Measurements from ENCODE around the gene TIGIT. TPM values are rescaled to one million over a fixed set of nuclear protein-coding genes. Genes with fewer than 3 reads are reported as not detected.

Gene TIGIT
- total and polyA plus RNA-seq, 10 of the 15 experiments (the other 5 are each of a cell fraction or from before 2014, with no cell fraction given), result 0.08 to 4.7 (median 0.94) TPM

GRCh38 chr3:114270019-114270418, 23.8 kb upstream of the TIGIT start:
- Histone ChIP-seq H3K79me2 (ENCODE audit: control insufficient read depth, insufficient read depth, low read length) (no peaks in the 10 kb centered on the region), H2AFZ (ENCODE audit: control insufficient read depth, low read depth, low read length) (no peak overlapping the region), H4K20me1 (ENCODE audit: control insufficient read depth, insufficient read depth) (no peaks in the 10 kb centered on the region), H3K4me2 (ENCODE audit: control insufficient read depth, insufficient read depth) (no peak overlapping the region), H3K9ac (ENCODE audit: control insufficient read depth, insufficient read depth, low read length) (no peak overlapping the region), H3K27me3 (replicated peaks in 1 of 2; ENCODE audit: control insufficient read depth in 2 of 2, insufficient read depth in 2 of 2, low read length in 1 of 2) (no peaks in the 10 kb centered on the region), H3K36me3 (ENCODE audit: control insufficient read depth in 2 of 2, insufficient read depth in 2 of 2, low read length in 1 of 2) (no peaks in the 10 kb centered on the region), H3K27ac (ENCODE audit: control insufficient read depth, insufficient read depth) (no peak overlapping the region), H3K9me3 (replicated peaks; ENCODE audit: control insufficient read depth, insufficient read depth, low read length) (peaks cover 2% of the 10 kb centered on the region; the same call in 2 of the 3 replicates), H3K4me3 (no peak overlapping the region), H3K4me1 (ENCODE audit: control insufficient read depth, insufficient read depth, low read length) (no peaks in the 10 kb centered on the region)
- ChIA-PET CTCF (interaction anchor here (1.0 to 1.9 kb wide), 2 partner anchors 20 to 115 kb away, joined by 3 to 4 read pairs; no protein-coding TSS in a partner anchor), SMC1A (ENCODE audit: uncharacterized antibody, unreplicated experiment) (interaction anchor here (0.7 to 1.2 kb wide), 3 partner anchors 11 to 96 kb away, joined by 3 to 5 read pairs (median 3); no protein-coding TSS in a partner anchor), RAD21 (ENCODE audit: unreplicated experiment) (no interaction called here), POLR2A (no interaction called here)
- intact Hi-C loops (cut with micrococcal nuclease; ENCODE audit: unreplicated experiment) (no loop called here), in situ Hi-C loops (cut with MboI) (no loop called here)
- WGBS (ENCODE audit: insufficient coverage, insufficient replicate concordance, low lambda C conversion rate, missing lambda C conversion rate), result 51% methylated on average over 2 of the region's 2 CpGs
- ATAC-seq (no peak), DNase-seq (ENCODE audit: low read depth, low spot score) (no peak), FAIRE-seq (no peak)
- TF ChIP-seq RFX5 (IDR thresholded peaks at IDR 0.05; ENCODE audit: low read depth, low read length) (no peak), WRNIP1 (IDR thresholded peaks at IDR 0.05; ENCODE audit: borderline replicate concordance, low read depth, low read length) (no peak), ELK1 (IDR thresholded peaks at IDR 0.05; ENCODE audit: low read depth, low read length) (no peak), ZNF207 (IDR thresholded peaks at IDR 0.05; ENCODE audit: borderline replicate concordance) (no peak), NFYA (IDR thresholded peaks at IDR 0.05; ENCODE audit: borderline replicate concordance, low read depth, low read length) (no peak), MLLT1 (IDR thresholded peaks at IDR 0.05) (no peak), SP1 (IDR thresholded peaks at IDR 0.05; ENCODE audit: low read depth, low read length) (no peak), IRF4 (IDR thresholded peaks at IDR 0.05; ENCODE audit: low read depth, low read length) (no peak), POU2F2 (IDR thresholded peaks at IDR 0.05; ENCODE audit: borderline replicate concordance, low read depth, low read length) (no peak), BMI1 (IDR thresholded peaks at IDR 0.05; ENCODE audit: borderline replicate concordance) (no peak), ZBED1 (IDR thresholded peaks at IDR 0.05; ENCODE audit: borderline replicate concordance) (no peak), RB1 (IDR thresholded peaks at IDR 0.05; ENCODE audit: borderline replicate concordance) (no peak), CREB1 (IDR thresholded peaks at IDR 0.05; ENCODE audit: low read depth) (no peak), PAX5 (IDR thresholded peaks at IDR 0.05; ENCODE audit: borderline replicate concordance, low read depth, low read length) (no peak)
- TF ChIP-seq, protein P1, sequence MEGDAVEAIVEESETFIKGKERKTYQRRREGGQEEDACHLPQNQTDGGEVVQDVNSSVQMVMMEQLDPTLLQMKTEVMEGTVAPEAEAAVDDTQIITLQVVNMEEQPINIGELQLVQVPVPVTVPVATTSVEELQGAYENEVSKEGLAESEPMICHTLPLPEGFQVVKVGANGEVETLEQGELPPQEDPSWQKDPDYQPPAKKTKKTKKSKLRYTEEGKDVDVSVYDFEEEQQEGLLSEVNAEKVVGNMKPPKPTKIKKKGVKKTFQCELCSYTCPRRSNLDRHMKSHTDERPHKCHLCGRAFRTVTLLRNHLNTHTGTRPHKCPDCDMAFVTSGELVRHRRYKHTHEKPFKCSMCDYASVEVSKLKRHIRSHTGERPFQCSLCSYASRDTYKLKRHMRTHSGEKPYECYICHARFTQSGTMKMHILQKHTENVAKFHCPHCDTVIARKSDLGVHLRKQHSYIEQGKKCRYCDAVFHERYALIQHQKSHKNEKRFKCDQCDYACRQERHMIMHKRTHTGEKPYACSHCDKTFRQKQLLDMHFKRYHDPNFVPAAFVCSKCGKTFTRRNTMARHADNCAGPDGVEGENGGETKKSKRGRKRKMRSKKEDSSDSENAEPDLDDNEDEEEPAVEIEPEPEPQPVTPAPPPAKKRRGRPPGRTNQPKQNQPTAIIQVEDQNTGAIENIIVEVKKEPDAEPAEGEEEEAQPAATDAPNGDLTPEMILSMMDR (IDR thresholded peaks at IDR 0.05 in 2 of 3, conservative IDR thresholded peaks at IDR 0.05 in 1 of 3; ENCODE audit: control insufficient read depth in 2 of 3, extremely low read depth in 1 of 3, insufficient read depth in 1 of 3, low read depth in 3 of 3, low read length in 3 of 3), result no peak
- TF ChIP-seq, protein P2, sequence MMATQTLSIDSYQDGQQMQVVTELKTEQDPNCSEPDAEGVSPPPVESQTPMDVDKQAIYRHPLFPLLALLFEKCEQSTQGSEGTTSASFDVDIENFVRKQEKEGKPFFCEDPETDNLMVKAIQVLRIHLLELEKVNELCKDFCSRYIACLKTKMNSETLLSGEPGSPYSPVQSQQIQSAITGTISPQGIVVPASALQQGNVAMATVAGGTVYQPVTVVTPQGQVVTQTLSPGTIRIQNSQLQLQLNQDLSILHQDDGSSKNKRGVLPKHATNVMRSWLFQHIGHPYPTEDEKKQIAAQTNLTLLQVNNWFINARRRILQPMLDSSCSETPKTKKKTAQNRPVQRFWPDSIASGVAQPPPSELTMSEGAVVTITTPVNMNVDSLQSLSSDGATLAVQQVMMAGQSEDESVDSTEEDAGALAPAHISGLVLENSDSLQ (IDR thresholded peaks at IDR 0.05), result no peak
- BruUV-seq (replicated peaks), result no TSS peak

Data from GM12878 (cell line).